Measurements from ENCODE around the gene GALNTL6. TPM values are rescaled to one million over a fixed set of nuclear protein-coding genes. Genes with fewer than 3 reads are reported as not detected.

Gene GALNTL6
- total RNA-seq, 1 experiment from 2014 or later, result not detected

- H3K4me3 ChIP-seq (replicated peaks in 1 of 2; ENCODE audit: low read depth in 1 of 2, low read length in 2 of 2), result no peak overlapping the region
- H3K9me3 ChIP-seq (ENCODE audit: control insufficient read depth in 1 of 2, insufficient read depth in 1 of 2, low read depth in 1 of 2, low read length in 2 of 2), result no peaks in the 10 kb centered on the region
- ATAC-seq (no peak), DNase-seq (ENCODE audit: low read depth, low spot score) (no peak)
- no peak overlapping the region for H2AFZ ChIP-seq (ENCODE audit: low read depth, low read length, poor library complexity, severe bottlenecking)
- H3K36me3 ChIP-seq (ENCODE audit: control insufficient read depth in 1 of 2, insufficient read depth in 2 of 2, low read length in 2 of 2), result no peaks in the 10 kb centered on the region
- no TSS peak for BruUV-seq (replicated peaks)
- intact Hi-C loops (cut with micrococcal nuclease), result no loop called here
- ChIA-PET RAD21 (ENCODE audit: low non-redundant PET in 1 of 2, low total read pairs in 2 of 2, uncharacterized antibody in 2 of 2, unreplicated experiment in 2 of 2) (no interaction called here), CTCF (no interaction called here), POLR2A (no interaction called here)
- H3K79me2 ChIP-seq (ENCODE audit: insufficient read depth, low read length), result no peaks in the 10 kb centered on the region
- H4K20me1 ChIP-seq (ENCODE audit: insufficient read depth), result no peaks in the 10 kb centered on the region
- TF ChIP-seq SIN3A (IDR thresholded peaks at IDR 0.05; ENCODE audit: low read depth) (no peak), YY1 (IDR thresholded peaks at IDR 0.05; ENCODE audit: extremely low read depth, insufficient replicate concordance, low read depth, low read length) (no peak), CTCF (IDR thresholded peaks at IDR 0.05 in 2 of 3, conservative IDR thresholded peaks at IDR 0.05 in 1 of 3; ENCODE audit: borderline replicate concordance in 1 of 3, insufficient read depth in 1 of 3, low read depth in 2 of 3, low read length in 2 of 3) (no peak), SRF (IDR thresholded peaks at IDR 0.05; ENCODE audit: low read depth) (no peak), ZFX (IDR thresholded peaks at IDR 0.05) (no peak), JUND (IDR thresholded peaks at IDR 0.05) (no peak), CEBPB (IDR thresholded peaks at IDR 0.05; ENCODE audit: low read depth) (no peak), CBX3 (IDR thresholded peaks at IDR 0.05; ENCODE audit: low read depth) (no peak)
- no peaks in the 10 kb centered on the region for H3K4me1 ChIP-seq (ENCODE audit: control insufficient read depth in 1 of 2, insufficient read depth in 2 of 2, low read length in 2 of 2)
- H3K27me3 ChIP-seq (ENCODE audit: insufficient read depth, low read length), result no peaks in the 10 kb centered on the region
- H3K9me2 ChIP-seq (ENCODE audit: insufficient read depth), result no peaks in the 10 kb centered on the region
- H3K4me2 ChIP-seq (ENCODE audit: low read length), result no peak overlapping the region
- no peak overlapping the region for H3K27ac ChIP-seq (ENCODE audit: low read depth, low read length)
- no peak overlapping the region for H3K9ac ChIP-seq (ENCODE audit: low read length)
These were observed 47.7 kb upstream of the GALNTL6 start for GRCh38 chr4:171765514-171765913.

GRCh38 chr4:171774642-171775190 lies 38.5 kb upstream of the GALNTL6 start:
- Histone ChIP-seq H3K27ac (ENCODE audit: low read depth, low read length) (no peak overlapping the region), H3K4me2 (ENCODE audit: low read length) (no peak overlapping the region), H3K9ac (ENCODE audit: low read length) (no peak overlapping the region), H3K4me1 (ENCODE audit: control insufficient read depth in 1 of 2, insufficient read depth in 2 of 2, low read length in 2 of 2) (no peaks in the 10 kb centered on the region), H3K79me2 (ENCODE audit: insufficient read depth, low read length) (no peaks in the 10 kb centered on the region), H3K36me3 (ENCODE audit: control insufficient read depth in 1 of 2, insufficient read depth in 2 of 2, low read length in 2 of 2) (no peaks in the 10 kb centered on the region), H2AFZ (ENCODE audit: low read depth, low read length, poor library complexity, severe bottlenecking) (no peak overlapping the region), H3K9me2 (ENCODE audit: insufficient read depth) (no peaks in the 10 kb centered on the region), H4K20me1 (ENCODE audit: insufficient read depth) (no peaks in the 10 kb centered on the region), H3K27me3 (ENCODE audit: insufficient read depth, low read length) (no peaks in the 10 kb centered on the region), H3K9me3 (ENCODE audit: control insufficient read depth in 1 of 2, insufficient read depth in 1 of 2, low read depth in 1 of 2, low read length in 2 of 2) (no peaks in the 10 kb centered on the region), H3K4me3 (replicated peaks in 1 of 2; ENCODE audit: low read depth in 1 of 2, low read length in 2 of 2) (no peak overlapping the region)
- ChIA-PET CTCF (no interaction called here), POLR2A (no interaction called here), RAD21 (ENCODE audit: low non-redundant PET in 1 of 2, low total read pairs in 2 of 2, uncharacterized antibody in 2 of 2, unreplicated experiment in 2 of 2) (no interaction called here)
- no TSS peak for BruUV-seq (replicated peaks)
- DNase-seq (ENCODE audit: low read depth, low spot score), result no peak
- ATAC-seq, result no peak
- intact Hi-C loops (cut with micrococcal nuclease), result no loop called here
- TF ChIP-seq REST (IDR thresholded peaks at IDR 0.05; ENCODE audit: low read depth) (no peak), CEBPB (IDR thresholded peaks at IDR 0.05; ENCODE audit: low read depth) (no peak), EGR1 (IDR thresholded peaks at IDR 0.05; ENCODE audit: low read depth) (no peak), SP1 (IDR thresholded peaks at IDR 0.05; ENCODE audit: low read depth) (no peak), ZNF274 (IDR thresholded peaks at IDR 0.05; ENCODE audit: low read depth, low read length) (no peak), JUND (IDR thresholded peaks at IDR 0.05) (no peak), TCF7L2 (IDR thresholded peaks at IDR 0.05; ENCODE audit: borderline replicate concordance, extremely low read depth, insufficient read depth, insufficient read length) (no peak), POLR2A (IDR thresholded peaks at IDR 0.05; ENCODE audit: borderline replicate concordance, extremely low read depth, insufficient read depth, insufficient read length) (no peak), ELF1 (IDR thresholded peaks at IDR 0.05; ENCODE audit: borderline replicate concordance, low read depth) (no peak), MAX (IDR thresholded peaks at IDR 0.05) (no peak)
